HEK293T (cell line): Measurements from ENCODE around the gene GPR18.
"Not testable (repeated sequence)": the region's sequence is repeated elsewhere in the genome, so short reads cannot be mapped to it uniquely, and the experiment has no call there.

ENCODE experiments used
- CTCF ChIA-PET: fragments of 350-600 bp; formaldehyde crosslinking; extraction: SDS; loops from one replicate; lab custom pipeline; 2021; ENCODE audit warnings: antibody characterized with exemption, inconsistent platforms; lab: Yijun Ruan, JAX
- POLR2A ChIA-PET: fragments of 350-600 bp; formaldehyde crosslinking; extraction: SDS; loops from one replicate; lab custom pipeline; 2020; ENCODE audit warnings: antibody characterized with exemption, inconsistent platforms; lab: Yijun Ruan, JAX
- DNase-seq: peaks from one replicate; pipeline ENCODE4 v3.0.0; 2012; ENCODE audit warnings: mixed read lengths; ENCODE audit errors: extremely low spot score
- ARNT ChIP-seq: fragments of 450-650 bp; IDR thresholded peaks from 2 replicates; pipeline ENCODE4 v1.6.1; 2017; ENCODE audit warnings: mild to moderate bottlenecking
- BHLHE40 ChIP-seq: fragments of 450-650 bp; IDR thresholded peaks from 2 replicates; pipeline ENCODE4 v1.6.1; 2016; ENCODE audit warnings: mild to moderate bottlenecking, moderate library complexity, borderline replicate concordance
- CTBP1 ChIP-seq: fragments of 450-650 bp; IDR thresholded peaks from 2 replicates; pipeline ENCODE4 v1.6.1; 2016; ENCODE audit warnings: borderline replicate concordance
- ELF4 ChIP-seq: fragments of 450-650 bp; IDR thresholded peaks from 2 replicates; pipeline ENCODE4 v1.6.1; 2017; ENCODE audit warnings: antibody characterized with exemption
- FOXA1 ChIP-seq: fragments of 450-650 bp; IDR thresholded peaks from 2 replicates; pipeline ENCODE4 v1.6.1; 2016; ENCODE audit warnings: mild to moderate bottlenecking
- FOXK2 ChIP-seq: fragments of 450-650 bp; IDR thresholded peaks from 2 replicates; pipeline ENCODE4 v1.6.1; 2016; ENCODE audit warnings: mild to moderate bottlenecking
- FOXM1 ChIP-seq: fragments of 450-650 bp; IDR thresholded peaks from 2 replicates; pipeline ENCODE4 v1.6.1; 2017; ENCODE audit warnings: mild to moderate bottlenecking, borderline replicate concordance
- HDGF ChIP-seq: fragments of 450-650 bp; IDR thresholded peaks from 2 replicates; pipeline ENCODE4 v1.6.1; 2017; ENCODE audit warnings: antibody characterized with exemption, borderline replicate concordance
- L3MBTL2 ChIP-seq: fragments of 450-650 bp; conservative IDR thresholded peaks from 2 replicates; pipeline ENCODE4 v1.6.1; 2016; ENCODE audit warnings: mild to moderate bottlenecking
- LEF1 ChIP-seq: fragments of 450-650 bp; IDR thresholded peaks from 2 replicates; pipeline ENCODE4 v1.6.1; 2017; ENCODE audit warnings: mild to moderate bottlenecking, borderline replicate concordance
- NFRKB ChIP-seq: fragments of 450-650 bp; IDR thresholded peaks from 2 replicates; pipeline ENCODE4 v1.6.1; 2016; ENCODE audit warnings: mild to moderate bottlenecking, moderate library complexity
- SP1 ChIP-seq: fragments of 450-650 bp; IDR thresholded peaks from 2 replicates; pipeline ENCODE4 v1.6.1; 2017
- SUZ12 ChIP-seq: fragments of 450-650 bp; IDR thresholded peaks from 2 replicates; pipeline ENCODE4 v1.6.1; 2016; ENCODE audit warnings: mild to moderate bottlenecking
- TARDBP ChIP-seq: fragments of 450-650 bp; IDR thresholded peaks from 2 replicates; pipeline ENCODE4 v1.6.1; 2016
- ZNF384 ChIP-seq: fragments of 450-650 bp; IDR thresholded peaks from 2 replicates; pipeline ENCODE4 v1.6.1; 2016
- TF ChIP-seq, protein P1 (sequence below): fragments of 450-650 bp; IDR thresholded peaks from 2 replicates; pipeline ENCODE4 v1.6.1; 2016

Gene GPR18

DNA sequence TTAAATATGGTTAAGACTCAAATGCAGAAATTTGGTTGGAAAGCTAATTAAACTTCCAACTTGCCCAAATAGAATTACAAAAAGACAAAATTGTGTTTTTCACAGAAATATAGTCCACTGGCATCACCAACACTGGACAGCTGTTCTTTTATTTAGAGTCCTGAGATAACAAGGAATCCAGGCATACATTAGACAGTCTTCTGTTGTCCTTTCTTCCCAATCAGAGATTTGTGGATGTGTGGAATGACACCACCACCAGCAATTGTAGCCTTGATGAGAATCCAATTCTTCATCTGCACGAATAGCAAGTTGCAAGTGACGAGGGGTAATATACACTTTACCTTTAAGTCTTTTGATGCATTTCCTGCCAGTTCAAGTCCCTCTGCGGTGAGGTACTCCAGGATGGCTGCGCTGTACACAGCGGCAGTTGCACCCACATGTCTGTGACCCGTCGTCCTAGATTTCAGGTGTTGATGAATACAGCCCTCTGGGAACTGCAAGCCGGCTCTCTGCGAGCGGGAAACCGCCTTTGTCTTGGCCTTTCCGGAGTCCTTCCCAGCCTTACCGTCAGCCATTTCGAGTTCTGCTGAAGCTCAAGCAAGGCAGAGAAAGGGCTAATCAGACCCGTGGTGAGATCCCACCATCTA, 42.9 kb downstream of the GPR18 start:
- ChIA-PET CTCF (no interaction called here), POLR2A (no interaction called here)
- DNase-seq = no peak
- TF ChIP-seq TARDBP (no peak), ELF4 (no peak), ZNF384 (no peak), FOXA1 (no peak), ARNT (no peak), SP1 (no peak), NFRKB (no peak), FOXK2 (no peak), FOXM1 (no peak), LEF1 (no peak), CTBP1 (no peak), BHLHE40 (no peak), L3MBTL2 (no peak), SUZ12 (no peak), HDGF (no peak)
- TF ChIP-seq, protein P1, sequence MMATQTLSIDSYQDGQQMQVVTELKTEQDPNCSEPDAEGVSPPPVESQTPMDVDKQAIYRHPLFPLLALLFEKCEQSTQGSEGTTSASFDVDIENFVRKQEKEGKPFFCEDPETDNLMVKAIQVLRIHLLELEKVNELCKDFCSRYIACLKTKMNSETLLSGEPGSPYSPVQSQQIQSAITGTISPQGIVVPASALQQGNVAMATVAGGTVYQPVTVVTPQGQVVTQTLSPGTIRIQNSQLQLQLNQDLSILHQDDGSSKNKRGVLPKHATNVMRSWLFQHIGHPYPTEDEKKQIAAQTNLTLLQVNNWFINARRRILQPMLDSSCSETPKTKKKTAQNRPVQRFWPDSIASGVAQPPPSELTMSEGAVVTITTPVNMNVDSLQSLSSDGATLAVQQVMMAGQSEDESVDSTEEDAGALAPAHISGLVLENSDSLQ = no peak

DNA sequence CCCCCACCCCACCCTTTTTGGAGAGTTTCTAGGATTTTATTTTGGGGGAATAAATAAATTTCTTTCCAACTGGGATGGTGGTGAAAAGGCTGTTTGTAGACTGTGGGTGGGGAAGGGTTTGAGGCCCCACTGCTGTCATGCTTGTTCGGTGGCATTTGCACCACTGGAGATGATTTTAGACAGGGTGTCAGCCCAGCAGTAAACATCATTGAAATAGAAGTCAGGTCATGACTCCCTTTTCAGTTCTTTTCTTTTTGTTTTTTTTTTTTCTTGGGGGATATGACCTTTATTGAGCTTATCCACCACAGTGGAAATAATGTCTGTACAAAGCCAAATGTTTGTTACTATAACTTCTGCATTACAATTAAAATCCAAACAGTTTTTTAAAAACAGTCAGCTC, 43.4 kb downstream of the GPR18 start:
- no peak for DNase-seq
- ChIA-PET CTCF (no interaction called here), POLR2A (no interaction called here)
- no peak for TF ChIP-seq ELF4
- TF ChIP-seq FOXM1 = no peak
- no peak for TF ChIP-seq HDGF
- no peak for TF ChIP-seq LEF1
- TF ChIP-seq ARNT = no peak
- no peak for TF ChIP-seq FOXA1
- TF ChIP-seq, protein P1 = no peak
- no peak for TF ChIP-seq BHLHE40
- no peak for TF ChIP-seq L3MBTL2
- TF ChIP-seq TARDBP = no peak
- no peak for TF ChIP-seq FOXK2
- TF ChIP-seq CTBP1 = no peak
- no peak for TF ChIP-seq ZNF384
- TF ChIP-seq SP1 = no peak

DNA sequence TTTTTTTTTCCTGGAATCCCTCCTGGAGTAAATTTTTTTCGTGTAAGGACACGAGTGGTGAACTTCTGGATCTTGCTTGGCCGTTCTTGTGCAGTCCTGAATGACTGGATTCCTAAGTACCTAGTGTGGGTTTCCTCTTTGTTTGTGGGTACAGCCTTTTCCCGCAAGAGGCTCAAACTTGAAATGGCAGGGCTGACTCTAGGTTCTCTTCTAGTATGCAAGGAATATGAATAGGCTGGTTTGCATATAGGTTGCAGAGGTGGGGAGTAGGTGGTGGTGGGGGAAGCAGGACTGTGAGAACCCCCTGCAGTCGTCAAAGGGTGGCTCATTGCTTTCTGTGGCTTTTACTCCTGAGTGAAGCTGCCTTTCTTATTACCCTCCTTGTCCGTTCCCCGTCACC, 43.9 kb downstream of the GPR18 start:
- DNase-seq = no peak
- CTCF ChIA-PET = no interaction called here
- TF ChIP-seq SUZ12 (no peak), TARDBP (no peak), ELF4 (no peak), ARNT (no peak), FOXA1 (no peak), FOXK2 (no peak), ZNF384 (no peak), SP1 (no peak), L3MBTL2 (no peak), NFRKB (no peak), LEF1 (no peak), HDGF (no peak), FOXM1 (no peak), CTBP1 (no peak), BHLHE40 (no peak)
- TF ChIP-seq, protein P1 = no peak
- POLR2A ChIA-PET = no interaction called here

DNA sequence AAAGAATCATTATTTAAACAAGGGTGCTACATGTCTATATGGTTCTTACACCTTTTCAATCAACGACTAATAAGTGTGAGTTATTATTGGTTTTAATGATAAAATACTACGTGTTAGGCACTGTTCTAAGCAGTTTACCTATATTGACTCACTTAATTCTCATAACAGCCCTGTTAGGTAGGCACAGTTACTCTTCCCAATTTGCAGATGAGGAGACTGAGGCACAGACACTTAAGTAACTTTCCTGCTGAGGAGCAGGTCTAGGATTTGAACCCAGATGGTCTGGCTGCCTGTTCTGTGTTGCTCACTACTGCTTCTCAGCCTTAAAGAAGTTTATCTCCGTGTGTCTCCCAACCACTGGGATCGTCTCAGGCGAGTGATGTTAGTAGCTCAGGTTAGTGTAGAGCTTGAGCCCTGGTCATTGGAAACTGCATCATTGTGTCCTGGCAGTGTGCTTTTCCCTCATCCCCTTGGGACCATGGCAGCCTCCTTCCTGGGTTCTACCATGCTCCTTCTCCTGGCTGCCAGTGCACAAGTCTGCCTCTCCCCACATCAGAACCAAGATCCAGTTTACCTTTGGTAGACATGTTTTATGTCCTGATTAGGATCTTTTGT, 46.7 kb downstream of the GPR18 start:
- TF ChIP-seq FOXM1 = no peak
- ChIA-PET POLR2A (interaction anchor here (1.5 kb wide), 1 partner anchor 12 kb away, joined by 5 read pairs; no protein-coding TSS in a partner anchor), CTCF (no interaction called here)
- DNase-seq = no peak

DNA sequence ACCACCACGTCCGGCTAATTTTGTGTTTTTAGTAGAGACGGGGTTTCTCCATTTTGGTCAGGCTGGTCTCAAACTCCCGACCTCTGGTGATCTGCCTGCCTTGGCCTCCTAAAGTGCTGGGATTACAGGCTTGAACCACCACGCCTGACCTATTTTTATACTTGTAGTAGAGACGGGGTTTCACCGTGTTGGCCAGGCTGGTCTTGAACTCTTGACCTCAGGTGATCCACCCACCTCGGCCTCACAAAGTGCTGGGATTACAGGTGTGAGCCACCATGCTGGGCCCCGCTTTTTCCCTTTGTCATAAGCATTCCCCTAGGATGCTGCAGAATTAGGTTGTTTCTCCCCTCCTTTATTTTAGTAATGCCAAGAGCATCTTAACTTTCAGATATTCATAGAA, 47.6 kb downstream of the GPR18 start:
- POLR2A ChIA-PET, DNase-seq, CTCF ChIA-PET: not testable (repeated sequence)

DNA sequence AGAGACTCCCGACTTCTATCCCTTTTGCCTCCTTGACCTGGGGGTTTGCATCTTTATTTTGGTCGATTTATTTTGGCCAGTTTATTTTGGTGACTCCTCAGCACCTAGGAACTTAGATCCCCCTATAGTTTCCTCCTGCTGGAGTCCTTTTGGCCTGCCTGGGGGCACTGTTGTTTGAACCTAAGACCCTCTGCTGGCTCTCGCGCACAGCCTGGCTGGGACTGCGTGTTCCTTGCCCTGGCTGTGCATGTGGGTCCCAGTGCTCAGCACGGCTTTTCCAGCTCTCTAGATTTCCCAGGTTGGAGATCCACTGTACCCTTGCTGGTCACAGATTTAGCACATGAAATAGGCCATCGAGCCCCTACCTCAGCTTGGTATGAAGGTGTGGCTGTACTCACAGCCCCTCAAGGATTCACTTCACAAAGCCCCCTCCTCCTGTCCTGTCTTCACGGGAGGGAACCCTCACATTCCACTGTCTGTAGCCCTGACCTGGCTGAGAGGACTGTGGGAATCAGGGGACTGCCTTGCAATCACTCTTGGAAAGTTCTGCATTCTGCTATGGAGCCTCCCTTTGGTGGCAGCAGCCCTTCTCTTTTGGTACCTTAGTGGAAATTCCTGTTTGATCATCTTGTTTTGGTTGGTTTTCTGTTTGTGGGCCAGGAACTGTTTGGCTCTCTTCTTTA, 49.2 kb downstream of the GPR18 start:
- no peak for DNase-seq
- CTCF ChIA-PET = no interaction called here
- TF ChIP-seq FOXK2 (no peak), ZNF384 (no peak), FOXM1 (no peak), LEF1 (no peak)
- TF ChIP-seq, protein P1 = no peak
- POLR2A ChIA-PET = interaction anchor here (1.0 kb wide), 1 partner anchor 9 kb away, joined by 4 read pairs; the partner anchor contains the start of gene UBAC2
